GM12878 (cell line): ENCODE data around the gene NEURL3. TPM values are rescaled to one million over a fixed set of nuclear protein-coding genes. Genes with fewer than 3 reads are reported as not detected.

Source experiments
- ATAC-seq: fragments of 200-7000 bp; cut with Tn5 transposase; 3 replicates; pipeline ENCODE4 v1.9.1; 2020; ENCODE audit warnings: mild to moderate bottlenecking, moderate library complexity
- BruUV-seq: library from RNA; stranded (reverse); fragments of 400-500 nt; replicated peaks from 2 replicates; lab custom pipeline; 2021; lab: Mats Ljungman, UMichigan
- CTCF ChIA-PET: fragments of 300-600 bp; sonication (Branson Sonifier 250); formaldehyde crosslinking; extraction: SDS; loops from one replicate; lab custom pipeline; 2021; ENCODE audit warnings: inconsistent platforms; lab: Yijun Ruan, JAX
- POLR2A ChIA-PET: fragments of 350-600 bp; formaldehyde crosslinking; extraction: SDS; loops from one replicate; lab custom pipeline; 2021; ENCODE audit warnings: inconsistent platforms; lab: Charles Lee
- RAD21 ChIA-PET: fragments of 300-600 bp; sonication (Branson Sonifier 250); formaldehyde crosslinking; loops from one replicate; lab custom pipeline; 2023; ENCODE audit warnings: antibody characterized with exemption; ENCODE audit not compliant: unreplicated experiment; lab: Charles Lee
- SMC1A ChIA-PET: fragments of 300-600 bp; sonication (Branson Sonifier 250); formaldehyde crosslinking; loops from one replicate; lab custom pipeline; 2023; ENCODE audit not compliant: unreplicated experiment, uncharacterized antibody; lab: Charles Lee
- DNase-seq: peaks from one replicate; pipeline ENCODE4 v3.0.0-alpha.2; 2011; ENCODE audit warnings: low read depth, low spot score
- FAIRE-seq: peaks from 3 replicates; lab custom pipeline; 2011; peaks lifted over from hg19 to GRCh38; lab: Jason Lieb, UNC
- H2AFZ ChIP-seq: 2 replicates; pipeline ENCODE4 v1.6.0; 2011; ENCODE audit warnings: low read depth, low read length, control low read depth; ENCODE audit not compliant: control insufficient read depth
- H3K27ac ChIP-seq: 2 replicates; pipeline ENCODE4 v1.5.1; 2011; ENCODE audit warnings: control low read depth; ENCODE audit not compliant: control insufficient read depth, insufficient read depth
- H3K27me3 ChIP-seq, 2 experiments: replicated peaks in 1 of 2; 2 replicates each; pipeline versions ENCODE4 v1.6.0 to v1.6.1; 2011; ENCODE audit warnings: low read length in 1 of 2; ENCODE audit not compliant: control insufficient read depth in 2 of 2, insufficient read depth in 2 of 2
- H3K36me3 ChIP-seq, 2 experiments: 2 replicates each; pipeline ENCODE4 v1.5.1; 2011; ENCODE audit warnings: low read length in 1 of 2; ENCODE audit not compliant: control insufficient read depth in 2 of 2, insufficient read depth in 2 of 2
- H3K4me1 ChIP-seq: 2 replicates; pipeline ENCODE4 v1.6.1; 2011; ENCODE audit warnings: mild to moderate bottlenecking, low read length, moderate library complexity, mixed read lengths; ENCODE audit not compliant: control insufficient read depth, insufficient read depth
- H3K4me2 ChIP-seq: 2 replicates; pipeline ENCODE4 v1.6.0; 2011; ENCODE audit warnings: control low read depth; ENCODE audit not compliant: control insufficient read depth, insufficient read depth
- H3K4me3 ChIP-seq: fragments of 200-600 bp; sonication (generic); 2 replicates; pipeline ENCODE4 v1.5.1; 2016
- H3K79me2 ChIP-seq: 2 replicates; pipeline ENCODE4 v1.6.0; 2011; ENCODE audit warnings: low read length; ENCODE audit not compliant: control insufficient read depth, insufficient read depth
- H3K9ac ChIP-seq: 2 replicates; pipeline ENCODE4 v1.8.0; 2011; ENCODE audit warnings: low read length, control low read depth, mixed read lengths; ENCODE audit not compliant: control insufficient read depth, insufficient read depth
- H3K9me3 ChIP-seq: replicated peaks from 3 replicates; pipeline ENCODE4 v1.5.1; 2011; ENCODE audit warnings: mild to moderate bottlenecking, low read length; ENCODE audit not compliant: control insufficient read depth, insufficient read depth
- H4K20me1 ChIP-seq: 2 replicates; pipeline ENCODE4 v1.6.0; 2011; ENCODE audit not compliant: control insufficient read depth, insufficient read depth
- EED ChIP-seq: sonication (generic); IDR thresholded peaks from 2 replicates; pipeline ENCODE4 v1.6.1; 2016; ENCODE audit warnings: antibody characterized with exemption, low read depth
- IKZF2 ChIP-seq, 2 experiments: fragments of 450-650 bp; IDR thresholded peaks; 2 replicates each; pipeline ENCODE4 v1.6.1; 2017; ENCODE audit warnings: mild to moderate bottlenecking in 2 of 2, moderate library complexity in 2 of 2
- SPI1 ChIP-seq: IDR thresholded peaks from 2 replicates; pipeline ENCODE4 v1.6.1; 2011; ENCODE audit warnings: low read depth, mild to moderate bottlenecking, low read length, moderate library complexity, borderline replicate concordance; ENCODE audit not compliant: insufficient read depth
- TAF1 ChIP-seq: IDR thresholded peaks from 2 replicates; pipeline ENCODE4 v1.6.1; 2011; ENCODE audit warnings: mild to moderate bottlenecking, low read depth, low read length, borderline replicate concordance
- WGBS: methylation state at CpG from one replicate; pipeline ENCODE4 v1.1.6; 2016; ENCODE audit warnings: low lambda C conversion rate; ENCODE audit not compliant: insufficient replicate concordance, insufficient coverage; ENCODE audit errors: missing lambda C conversion rate; 5-methylcytosine and 5-hydroxymethylcytosine counted together
- in situ Hi-C: fragments of 300-500 bp; cut with MboI; formaldehyde crosslinking; loops from 9 replicates; pipeline ENCODE4 v1.14.3; 2018; ENCODE audit warnings: mixed read lengths
- intact Hi-C: fragments of 100-400 bp; cut with micrococcal nuclease; formaldehyde crosslinking; loops from one replicate; pipeline ENCODE4 v1.14.2; 2022; ENCODE audit not compliant: unreplicated experiment
- polyA plus RNA-seq, 11 experiments: library from polyadenylated mRNA; depleted of rRNA in 4 of 11; unstranded in 6 of 11; stranded (reverse) in 5 of 11; fragments of >200 nt; fragmentation: Nextera tagmentation in 4 of 11; fragmentation: Illumina TruSeq in 1 of 11; extraction: Ambion mirVana in 4 of 11; extraction: Trizol in 1 of 11; gene quantifications; 1 replicate in 1 of 11; 2 replicates in 10 of 11; pipeline versions ENCODE4 v1.2.1 to v1.2.3, GENCODE V29; 2011 to 2016; ENCODE audit warnings: inconsistent platforms in 2 of 11, missing spikeins in 2 of 11, low read depth in 1 of 11
- total RNA-seq, 4 experiments: library from RNA; depleted of rRNA in 3 of 4; stranded (reverse); fragments of >200 nt in 3 of 4; fragmentation: Illumina TruSeq in 1 of 4; extraction: Trizol in 1 of 4; gene quantifications; 2 replicates each; pipeline versions ENCODE4 v1.2.1 to v1.2.3, GENCODE V29; 2013 to 2021
- TF ChIP-seq, protein P1 (sequence below): IDR thresholded peaks from 2 replicates; pipeline ENCODE4 v1.6.1; 2011; ENCODE audit warnings: low read depth, low read length, improper control_type of control experiment, borderline replicate concordance

NEURL3 gene
- total and polyA plus RNA-seq, 10 of the 15 experiments (the other 5 are each of a cell fraction or from before 2014, with no cell fraction given): 0.03 to 6.3 (median 0.47) TPM

DNA sequence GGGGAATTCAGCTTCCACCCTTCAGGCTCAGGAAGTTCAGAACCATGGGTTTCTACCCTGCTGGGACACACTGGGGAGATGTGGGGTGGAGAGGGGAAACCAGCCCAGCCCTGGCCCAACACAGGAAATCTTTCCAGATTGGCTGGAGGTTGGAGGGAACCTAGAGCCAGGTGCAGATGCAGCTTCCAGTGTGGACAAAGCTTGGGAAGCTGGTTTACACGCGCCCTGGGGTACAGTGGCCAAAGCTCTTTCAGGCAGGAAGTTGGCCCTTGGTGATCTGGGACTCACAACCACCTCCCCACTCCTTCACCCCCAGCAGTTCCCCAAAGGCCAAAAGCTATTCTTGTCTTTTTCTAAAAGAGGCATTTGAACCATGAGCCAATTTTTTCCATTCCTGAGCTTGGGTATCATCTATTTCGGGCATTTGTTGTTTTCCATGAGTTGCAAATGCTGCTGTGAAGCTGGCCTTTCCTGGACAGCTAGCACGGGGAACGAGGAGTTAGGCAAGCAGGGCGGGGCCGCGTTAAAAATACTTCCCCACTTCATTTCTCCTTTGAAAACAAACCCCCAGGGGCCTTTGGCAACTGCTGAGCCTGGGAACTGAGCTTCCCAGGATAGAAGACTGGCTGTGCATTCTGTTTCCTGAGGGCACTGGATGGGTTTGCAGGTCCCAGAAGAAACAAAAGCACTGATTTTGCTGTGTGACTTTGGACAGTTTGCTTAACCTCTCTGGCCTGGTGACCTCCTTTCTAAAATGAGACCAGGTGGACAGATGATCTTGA is 28.3 kb upstream of the NEURL3 start:
- SMC1A ChIA-PET: interaction anchor here (0.8 to 4.3 kb wide), 6 partner anchors 9 to 212 kb away, joined by 3 to 17 read pairs (median 4); no protein-coding TSS in a partner anchor
- intact Hi-C loops: loop anchor here (10.0 kb wide), 2 partner anchors 231 to 431 kb away; partner anchors contain the start of gene CNNM4

More for the DNA sequence above, 28.3 kb upstream of the NEURL3 start:
- 78% methylated on average over 8 of the region's 8 CpGs for WGBS
- CTCF ChIA-PET: interaction anchor here (0.7 to 7.0 kb wide), 5 partner anchors 21 to 541 kb away, joined by 3 to 51 read pairs (median 4); no protein-coding TSS in a partner anchor
- 0 out of 4 replicates have a peak, but pooled peaks of 1 of the 2 experiments have one; percentile 9 for TF ChIP-seq IKZF2 (IDR thresholded peaks at IDR 0.05)
- TF ChIP-seq SPI1: 0 out of 2 replicates have a peak, but pooled peaks have one; percentile 5
- TF ChIP-seq EED: 0 out of 2 replicates have a peak, but pooled peaks have one; percentile 36
- TF ChIP-seq, protein P1, sequence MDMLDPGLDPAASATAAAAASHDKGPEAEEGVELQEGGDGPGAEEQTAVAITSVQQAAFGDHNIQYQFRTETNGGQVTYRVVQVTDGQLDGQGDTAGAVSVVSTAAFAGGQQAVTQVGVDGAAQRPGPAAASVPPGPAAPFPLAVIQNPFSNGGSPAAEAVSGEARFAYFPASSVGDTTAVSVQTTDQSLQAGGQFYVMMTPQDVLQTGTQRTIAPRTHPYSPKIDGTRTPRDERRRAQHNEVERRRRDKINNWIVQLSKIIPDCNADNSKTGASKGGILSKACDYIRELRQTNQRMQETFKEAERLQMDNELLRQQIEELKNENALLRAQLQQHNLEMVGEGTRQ: no peak
- no peak for TF ChIP-seq TAF1
- H4K20me1 ChIP-seq: no peaks in the 10 kb centered on the region
- no TSS peak for BruUV-seq
- H3K36me3 ChIP-seq: no peaks in the 10 kb centered on the region
- no peak for FAIRE-seq
- H3K27me3 ChIP-seq: no peaks in the 10 kb centered on the region
- in situ Hi-C loops: no loop called here
- DNase-seq: no peak
- H2AFZ ChIP-seq: peak overlapping the region; percentile 52; the same call in 1 of the 2 replicates
- H3K4me1 ChIP-seq: peaks cover 64% of the 10 kb centered on the region
- H3K4me3 ChIP-seq: no peak overlapping the region
- H3K9me3 ChIP-seq: no peaks in the 10 kb centered on the region
- H3K4me2 ChIP-seq: peak overlapping the region; percentile 45; the same call in 1 of the 2 replicates
- RAD21 ChIA-PET: interaction anchor here (0.8 to 2.2 kb wide), 4 partner anchors 11 to 324 kb away, joined by 3 to 9 read pairs (median 3); partner anchors contain the start of gene ANKRD39
- no peak overlapping the region for H3K9ac ChIP-seq
- ATAC-seq: no peak
- peak overlapping the region; percentile 33; the same call in 1 of the 2 replicates for H3K27ac ChIP-seq
- POLR2A ChIA-PET: interaction anchor here (0.8 to 1.9 kb wide), 5 partner anchors 7 to 241 kb away, joined by 3 to 10 read pairs (median 3); partner anchors contain the start of genes CNNM4 and NEURL3
- peaks cover 29% of the 10 kb centered on the region for H3K79me2 ChIP-seq
